ENCODE measurements around the gene SELENOF. TPM values are rescaled to one million over a fixed set of nuclear protein-coding genes. Genes with fewer than 3 reads are reported as not detected.

The SELENOF gene
- total RNA-seq, 2 experiments from 2014 or later: 137 to 147 TPM

- peaks cover 2% of the 10 kb centered on the region for H3K27me3 Mint-ChIP-seq (ENCODE audit: low read depth)
- H3K36me3 Mint-ChIP-seq (ENCODE audit: low read depth): no peaks in the 10 kb centered on the region
- H3K4me1 Mint-ChIP-seq (ENCODE audit: low read depth): no peaks in the 10 kb centered on the region
- H3K27ac Mint-ChIP-seq: no peak overlapping the region
- ChIA-PET CTCF (no interaction called here), POLR2A (no interaction called here)
- H3K9me3 Mint-ChIP-seq (ENCODE audit: insufficient read depth): no peaks in the 10 kb centered on the region
- ATAC-seq (no peak), DNase-seq (no peak)
- no peak overlapping the region for H3K4me3 Mint-ChIP-seq
Observed at GRCh38 chr1:86852782-86853408, 61.0 kb downstream of the SELENOF start.

GRCh38 chr1:86852289-86852688 lies 61.6 kb downstream of the SELENOF start:
- no peak overlapping the region for H3K4me3 Mint-ChIP-seq
- ATAC-seq: no peak
- H3K36me3 Mint-ChIP-seq (ENCODE audit: low read depth): no peaks in the 10 kb centered on the region
- CTCF ChIA-PET: no interaction called here
- POLR2A ChIA-PET: no interaction called here
- peaks cover 2% of the 10 kb centered on the region for H3K27me3 Mint-ChIP-seq (ENCODE audit: low read depth)
- H3K27ac Mint-ChIP-seq: no peak overlapping the region
- no peak for DNase-seq
- H3K4me1 Mint-ChIP-seq (ENCODE audit: low read depth): no peaks in the 10 kb centered on the region
- no peaks in the 10 kb centered on the region for H3K9me3 Mint-ChIP-seq (ENCODE audit: insufficient read depth)

- DNase-seq (no peak), ATAC-seq (no peak)
- H3K4me1 Mint-ChIP-seq (ENCODE audit: low read depth): no peaks in the 10 kb centered on the region
- ChIA-PET POLR2A (no interaction called here), CTCF (no interaction called here)
- H3K27ac Mint-ChIP-seq: no peak overlapping the region
- H3K9me3 Mint-ChIP-seq (ENCODE audit: insufficient read depth): no peaks in the 10 kb centered on the region
- H3K27me3 Mint-ChIP-seq (ENCODE audit: low read depth): peaks cover 2% of the 10 kb centered on the region
- H3K4me3 Mint-ChIP-seq: no peak overlapping the region
- H3K36me3 Mint-ChIP-seq (ENCODE audit: low read depth): no peaks in the 10 kb centered on the region
Observed at GRCh38 chr1:86849756-86850155, 64.2 kb downstream of the SELENOF start.

- POLR2A ChIA-PET: no interaction called here
- H3K36me3 Mint-ChIP-seq (ENCODE audit: low read depth): no peaks in the 10 kb centered on the region
- H3K27me3 Mint-ChIP-seq (ENCODE audit: low read depth): peaks cover 3% of the 10 kb centered on the region
- H3K4me3 Mint-ChIP-seq: no peak overlapping the region
- DNase-seq (no peak), ATAC-seq (no peak)
- no peaks in the 10 kb centered on the region for H3K9me3 Mint-ChIP-seq (ENCODE audit: insufficient read depth)
- H3K4me1 Mint-ChIP-seq (ENCODE audit: low read depth): no peaks in the 10 kb centered on the region
- CTCF ChIA-PET: no interaction called here
- H3K27ac Mint-ChIP-seq: no peak overlapping the region
Observed at GRCh38 chr1:86848654-86849053, 65.3 kb downstream of the SELENOF start.

GRCh38 chr1:86846164-86846647 lies 67.7 kb downstream of the SELENOF start:
- no peak overlapping the region for H3K27ac Mint-ChIP-seq
- peaks cover 6% of the 10 kb centered on the region for H3K27me3 Mint-ChIP-seq (ENCODE audit: low read depth)
- ChIA-PET POLR2A (no interaction called here), CTCF (no interaction called here)
- H3K9me3 Mint-ChIP-seq (ENCODE audit: insufficient read depth): no peaks in the 10 kb centered on the region
- ATAC-seq (no peak), DNase-seq (no peak)
- no peak overlapping the region for H3K4me3 Mint-ChIP-seq
- H3K4me1 Mint-ChIP-seq (ENCODE audit: low read depth): no peaks in the 10 kb centered on the region
- H3K36me3 Mint-ChIP-seq (ENCODE audit: low read depth): no peaks in the 10 kb centered on the region

- DNase-seq: no peak
- H3K36me3 Mint-ChIP-seq (ENCODE audit: low read depth): no peaks in the 10 kb centered on the region
- H3K27me3 Mint-ChIP-seq (ENCODE audit: low read depth): peaks cover 6% of the 10 kb centered on the region
- no peak overlapping the region for H3K4me3 Mint-ChIP-seq
- no peak for ATAC-seq
- no peaks in the 10 kb centered on the region for H3K4me1 Mint-ChIP-seq (ENCODE audit: low read depth)
- H3K9me3 Mint-ChIP-seq (ENCODE audit: insufficient read depth): no peaks in the 10 kb centered on the region
- POLR2A ChIA-PET: no interaction called here
- H3K27ac Mint-ChIP-seq: no peak overlapping the region
- CTCF ChIA-PET: no interaction called here
Observed at GRCh38 chr1:86845514-86845913, 68.4 kb downstream of the SELENOF start.

- Mint-ChIP-seq H3K4me3 (no peak overlapping the region), H3K4me1 (ENCODE audit: low read depth) (no peaks in the 10 kb centered on the region)
- CTCF ChIA-PET: no interaction called here
Observed at GRCh38 chr1:86841116-86841515, 72.8 kb downstream of the SELENOF start.

GRCh38 chr1:86833461-86834215 lies 80.3 kb downstream of the SELENOF start:
- Mint-ChIP-seq H3K36me3 (ENCODE audit: low read depth) (no peaks in the 10 kb centered on the region), H3K4me3 (no peak overlapping the region), H3K9me3 (ENCODE audit: insufficient read depth) (no peaks in the 10 kb centered on the region), H3K27me3 (ENCODE audit: low read depth) (peaks cover 4% of the 10 kb centered on the region), H3K27ac (no peak overlapping the region), H3K4me1 (ENCODE audit: low read depth) (peaks cover 5% of the 10 kb centered on the region)
- POLR2A ChIA-PET: no interaction called here
- ATAC-seq (peak; percentile 78), DNase-seq (peak; percentile 68)
- CTCF ChIA-PET: interaction anchor here (0.6 to 4.2 kb wide), 16 partner anchors 9 to 1160 kb away, joined by 3 to 56 read pairs (median 3); partner anchors contain the start of gene HS2ST1

More at GRCh38 chr1:86841116-86841515, 72.8 kb downstream of the SELENOF start:
- H3K9me3 Mint-ChIP-seq (ENCODE audit: insufficient read depth): no peaks in the 10 kb centered on the region
- DNase-seq (no peak), ATAC-seq (no peak)
- peaks cover 6% of the 10 kb centered on the region for H3K27me3 Mint-ChIP-seq (ENCODE audit: low read depth)
- POLR2A ChIA-PET: no interaction called here
- H3K27ac Mint-ChIP-seq: no peak overlapping the region
- H3K36me3 Mint-ChIP-seq (ENCODE audit: low read depth): no peaks in the 10 kb centered on the region

- no peaks in the 10 kb centered on the region for H3K9me3 Mint-ChIP-seq (ENCODE audit: insufficient read depth)
- no peak overlapping the region for H3K4me3 Mint-ChIP-seq
- peaks cover 4% of the 10 kb centered on the region for H3K27me3 Mint-ChIP-seq (ENCODE audit: low read depth)
- no peak overlapping the region for H3K27ac Mint-ChIP-seq
- ChIA-PET POLR2A (no interaction called here), CTCF (interaction anchor here (4.2 kb wide), 1 partner anchor 252 kb away, joined by 56 read pairs; no protein-coding TSS in a partner anchor)
- no peaks in the 10 kb centered on the region for H3K36me3 Mint-ChIP-seq (ENCODE audit: low read depth)
- DNase-seq: no peak
- peaks cover 5% of the 10 kb centered on the region for H3K4me1 Mint-ChIP-seq (ENCODE audit: low read depth)
- no peak for ATAC-seq
Observed at GRCh38 chr1:86832433-86832832, 81.5 kb downstream of the SELENOF start.

GRCh38 chr1:86829321-86829720 lies 84.6 kb downstream of the SELENOF start:
- POLR2A ChIA-PET: no interaction called here
- no peaks in the 10 kb centered on the region for H3K9me3 Mint-ChIP-seq (ENCODE audit: insufficient read depth)
- DNase-seq (no peak), ATAC-seq (no peak)
- CTCF ChIA-PET: interaction anchor here (3.0 kb wide), 1 partner anchor 255 kb away, joined by 13 read pairs; no protein-coding TSS in a partner anchor
- no peaks in the 10 kb centered on the region for H3K36me3 Mint-ChIP-seq (ENCODE audit: low read depth)
- H3K27ac Mint-ChIP-seq: no peak overlapping the region
- peaks cover 10% of the 10 kb centered on the region for H3K27me3 Mint-ChIP-seq (ENCODE audit: low read depth)
- H3K4me3 Mint-ChIP-seq: no peak overlapping the region
- peaks cover 5% of the 10 kb centered on the region for H3K4me1 Mint-ChIP-seq (ENCODE audit: low read depth)

GRCh38 chr1:86828024-86828423 lies 85.9 kb downstream of the SELENOF start:
- Mint-ChIP-seq H3K9me3 (ENCODE audit: insufficient read depth) (no peaks in the 10 kb centered on the region), H3K36me3 (ENCODE audit: low read depth) (no peaks in the 10 kb centered on the region), H3K27ac (no peak overlapping the region), H3K4me3 (no peak overlapping the region), H3K4me1 (ENCODE audit: low read depth) (peaks cover under 1% of the 10 kb centered on the region), H3K27me3 (ENCODE audit: low read depth) (peaks cover 10% of the 10 kb centered on the region)
- POLR2A ChIA-PET: no interaction called here
- CTCF ChIA-PET: interaction anchor here (3.0 kb wide), 1 partner anchor 257 kb away, joined by 13 read pairs; no protein-coding TSS in a partner anchor
- ATAC-seq: no peak
- no peak for DNase-seq

- CTCF ChIA-PET: no interaction called here
- H3K4me1 Mint-ChIP-seq (ENCODE audit: low read depth): no peaks in the 10 kb centered on the region
Observed at GRCh38 chr1:86826856-86827255, 87.1 kb downstream of the SELENOF start.

More at GRCh38 chr1:86826856-86827255, 87.1 kb downstream of the SELENOF start:
- no peak overlapping the region for H3K27ac Mint-ChIP-seq
- H3K9me3 Mint-ChIP-seq (ENCODE audit: insufficient read depth): no peaks in the 10 kb centered on the region
- POLR2A ChIA-PET: no interaction called here
- H3K27me3 Mint-ChIP-seq (ENCODE audit: low read depth): peaks cover 11% of the 10 kb centered on the region
- H3K4me3 Mint-ChIP-seq: no peak overlapping the region
- no peak for ATAC-seq
- H3K36me3 Mint-ChIP-seq (ENCODE audit: low read depth): no peaks in the 10 kb centered on the region
- no peak for DNase-seq

Measured in activated CD8-positive, alpha-beta T cell treated with anti-CD3 and anti-CD28 coated beads, Interleukin-2, amount 10 ng/mL, durations not matched to agents 7 days and 5 days (primary cell).